ENCODE data around the gene PTMS. TPM values are rescaled to one million over a fixed set of nuclear protein-coding genes. Genes with fewer than 3 reads are reported as not detected.

PTMS gene
- total and polyA plus RNA-seq, 9 of the 15 experiments (the other 6 are each of a cell fraction or from before 2014, with no cell fraction given): 5.1 to 287 (median 78.5) TPM

- TF ChIP-seq YBX1 (IDR thresholded peaks at IDR 0.05) (no peak), NR2F6 (CRISPR knock-in tag; IDR thresholded peaks at IDR 0.05) (no peak), SAP30 (IDR thresholded peaks at IDR 0.05; ENCODE audit: borderline replicate concordance, insufficient read depth, low read depth, low read length, poor library complexity, severe bottlenecking) (peak; percentile 43), KDM1A (IDR thresholded peaks at IDR 0.05) (no peak), POLR2H (tag; IDR thresholded peaks at IDR 0.05; ENCODE audit: low read depth) (no peak), ZFP36 (IDR thresholded peaks at IDR 0.05; ENCODE audit: low read depth, low read length, partially characterized antibody) (no peak), SPI1 (IDR thresholded peaks at IDR 0.05; ENCODE audit: borderline replicate concordance, low read depth, low read length) (no peak), RERE (CRISPR knock-in tag; IDR thresholded peaks at IDR 0.05; ENCODE audit: borderline replicate concordance) (no peak), MYNN (IDR thresholded peaks at IDR 0.05) (no peak), MYNN (CRISPR knock-in tag; IDR thresholded peaks at IDR 0.05) (no peak), MXI1 (IDR thresholded peaks at IDR 0.05; ENCODE audit: low read depth, low read length) (no peak)
- TF ChIP-seq, protein P1, sequence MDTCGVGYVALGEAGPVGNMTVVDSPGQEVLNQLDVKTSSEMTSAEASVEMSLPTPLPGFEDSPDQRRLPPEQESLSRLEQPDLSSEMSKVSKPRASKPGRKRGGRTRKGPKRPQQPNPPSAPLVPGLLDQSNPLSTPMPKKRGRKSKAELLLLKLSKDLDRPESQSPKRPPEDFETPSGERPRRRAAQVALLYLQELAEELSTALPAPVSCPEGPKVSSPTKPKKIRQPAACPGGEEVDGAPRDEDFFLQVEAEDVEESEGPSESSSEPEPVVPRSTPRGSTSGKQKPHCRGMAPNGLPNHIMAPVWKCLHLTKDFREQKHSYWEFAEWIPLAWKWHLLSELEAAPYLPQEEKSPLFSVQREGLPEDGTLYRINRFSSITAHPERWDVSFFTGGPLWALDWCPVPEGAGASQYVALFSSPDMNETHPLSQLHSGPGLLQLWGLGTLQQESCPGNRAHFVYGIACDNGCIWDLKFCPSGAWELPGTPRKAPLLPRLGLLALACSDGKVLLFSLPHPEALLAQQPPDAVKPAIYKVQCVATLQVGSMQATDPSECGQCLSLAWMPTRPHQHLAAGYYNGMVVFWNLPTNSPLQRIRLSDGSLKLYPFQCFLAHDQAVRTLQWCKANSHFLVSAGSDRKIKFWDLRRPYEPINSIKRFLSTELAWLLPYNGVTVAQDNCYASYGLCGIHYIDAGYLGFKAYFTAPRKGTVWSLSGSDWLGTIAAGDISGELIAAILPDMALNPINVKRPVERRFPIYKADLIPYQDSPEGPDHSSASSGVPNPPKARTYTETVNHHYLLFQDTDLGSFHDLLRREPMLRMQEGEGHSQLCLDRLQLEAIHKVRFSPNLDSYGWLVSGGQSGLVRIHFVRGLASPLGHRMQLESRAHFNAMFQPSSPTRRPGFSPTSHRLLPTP (IDR thresholded peaks at IDR 0.05; ENCODE audit: borderline replicate concordance, extremely low read depth, insufficient read length): no peak
- TF ChIP-seq, protein P2, sequence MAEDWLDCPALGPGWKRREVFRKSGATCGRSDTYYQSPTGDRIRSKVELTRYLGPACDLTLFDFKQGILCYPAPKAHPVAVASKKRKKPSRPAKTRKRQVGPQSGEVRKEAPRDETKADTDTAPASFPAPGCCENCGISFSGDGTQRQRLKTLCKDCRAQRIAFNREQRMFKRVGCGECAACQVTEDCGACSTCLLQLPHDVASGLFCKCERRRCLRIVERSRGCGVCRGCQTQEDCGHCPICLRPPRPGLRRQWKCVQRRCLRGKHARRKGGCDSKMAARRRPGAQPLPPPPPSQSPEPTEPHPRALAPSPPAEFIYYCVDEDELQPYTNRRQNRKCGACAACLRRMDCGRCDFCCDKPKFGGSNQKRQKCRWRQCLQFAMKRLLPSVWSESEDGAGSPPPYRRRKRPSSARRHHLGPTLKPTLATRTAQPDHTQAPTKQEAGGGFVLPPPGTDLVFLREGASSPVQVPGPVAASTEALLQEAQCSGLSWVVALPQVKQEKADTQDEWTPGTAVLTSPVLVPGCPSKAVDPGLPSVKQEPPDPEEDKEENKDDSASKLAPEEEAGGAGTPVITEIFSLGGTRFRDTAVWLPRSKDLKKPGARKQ (CRISPR knock-in tag; IDR thresholded peaks at IDR 0.05): no peak
These were observed 637 bp downstream of the PTMS start (continued) for GRCh38 chr12:6766651-6767349.

Measured in K562 (cell line).